Measurements from ENCODE around the gene EPB41.

- TF ChIP-seq EZH2 (IDR thresholded peaks at IDR 0.05): no peak
- TF ChIP-seq CTCF (IDR thresholded peaks at IDR 0.05 in 2 of 3, conservative IDR thresholded peaks at IDR 0.05 in 1 of 3; ENCODE audit: borderline replicate concordance in 1 of 3, insufficient read depth in 1 of 3, low read depth in 2 of 3, low read length in 2 of 3): no peak
- no peak for TF ChIP-seq RAD21 (IDR thresholded peaks at IDR 0.05; ENCODE audit: low read depth)
- TF ChIP-seq REST (IDR thresholded peaks at IDR 0.05; ENCODE audit: low read depth): no peak
- TF ChIP-seq JUND (IDR thresholded peaks at IDR 0.05): no peak
- TF ChIP-seq POLR2A (IDR thresholded peaks at IDR 0.05; ENCODE audit: borderline replicate concordance, extremely low read depth, insufficient read depth, insufficient read length): no peak
These were observed 51.0 kb downstream of the EPB41 start for GRCh38 chr1:28965271-28965870.
